ENCODE results near the gene CNPY3.

The CNPY3 gene

DNA sequence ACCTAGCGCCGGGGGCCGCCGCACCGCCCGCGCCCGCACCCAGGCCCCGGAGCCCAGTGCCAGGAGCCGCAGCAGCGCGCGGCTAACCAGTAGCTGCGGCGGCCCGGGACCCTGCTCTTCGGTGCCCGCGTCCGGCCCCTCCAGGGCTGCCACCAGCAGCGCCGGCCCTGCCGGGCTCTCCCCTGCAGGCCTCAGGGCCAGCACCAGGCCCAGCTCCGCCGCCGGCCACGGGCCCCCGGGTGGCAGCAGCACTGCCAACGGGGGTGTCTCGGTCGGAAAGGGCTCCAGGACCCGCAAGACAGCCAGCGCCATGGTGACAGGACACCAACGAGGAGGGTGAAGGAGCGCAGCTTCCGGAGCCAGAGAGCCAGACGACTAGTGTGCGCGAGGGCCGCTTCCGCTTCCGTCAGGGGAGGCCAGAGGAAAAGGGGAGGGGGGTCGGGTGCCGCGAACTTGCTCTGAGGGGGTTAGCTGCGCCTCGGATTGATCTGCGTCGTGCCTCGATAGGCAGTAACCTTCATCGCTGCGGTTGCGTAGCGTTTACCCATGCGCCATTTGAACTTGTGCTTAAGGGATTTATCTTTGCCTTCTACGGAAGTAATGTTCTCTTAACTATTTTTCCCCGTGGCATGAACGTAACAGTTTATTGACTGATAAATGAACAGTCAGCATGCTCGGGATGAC is 49.7 kb downstream of the CNPY3 start, which contains the start of gene PEX6:
PEX6 (minus strand) TSS at position 343 of the 684 bp plus-strand sequence; CDS start at position 312, 31 bp downstream.
- Histone ChIP-seq H3K9ac (ENCODE audit: low read depth, low read length) (peak within 1 kb of the TSS; percentile 93), H3K27ac (ENCODE audit: low read length) (peak within 1 kb of the TSS; percentile 87), H3K79me2 (ENCODE audit: insufficient read depth, low read length) (peaks cover 37% of the 10 kb centered on the region), H3K27me3 (ENCODE audit: insufficient read depth, low read length, poor library complexity) (no peaks in the 10 kb centered on the region), H3K9me3 (ENCODE audit: insufficient read depth, low read length, severe bottlenecking) (no peaks in the 10 kb centered on the region), H3K4me1 (ENCODE audit: insufficient read depth, low read length) (peaks cover 42% of the 10 kb centered on the region), H4K20me1 (ENCODE audit: insufficient read depth, low read length) (peaks cover 6% of the 10 kb centered on the region; the same call in 1 of the 2 replicates), H3K36me3 (ENCODE audit: insufficient read depth, low read length) (peaks cover 2% of the 10 kb centered on the region), H2AFZ (ENCODE audit: low read depth, low read length) (peak within 1 kb of the TSS; percentile 87), H3K4me3 (ENCODE audit: low read depth in 1 of 2, low read length in 2 of 2) (peak within 1 kb of the TSS; percentile 92 to 96), H3K4me2 (ENCODE audit: insufficient read depth, low read length) (peak within 1 kb of the TSS; percentile 79)
- peak; percentile 94 for ATAC-seq (ENCODE audit: insufficient read depth, low read depth)
- DNase-seq: peak; percentile 97
- TF ChIP-seq, protein P1, sequence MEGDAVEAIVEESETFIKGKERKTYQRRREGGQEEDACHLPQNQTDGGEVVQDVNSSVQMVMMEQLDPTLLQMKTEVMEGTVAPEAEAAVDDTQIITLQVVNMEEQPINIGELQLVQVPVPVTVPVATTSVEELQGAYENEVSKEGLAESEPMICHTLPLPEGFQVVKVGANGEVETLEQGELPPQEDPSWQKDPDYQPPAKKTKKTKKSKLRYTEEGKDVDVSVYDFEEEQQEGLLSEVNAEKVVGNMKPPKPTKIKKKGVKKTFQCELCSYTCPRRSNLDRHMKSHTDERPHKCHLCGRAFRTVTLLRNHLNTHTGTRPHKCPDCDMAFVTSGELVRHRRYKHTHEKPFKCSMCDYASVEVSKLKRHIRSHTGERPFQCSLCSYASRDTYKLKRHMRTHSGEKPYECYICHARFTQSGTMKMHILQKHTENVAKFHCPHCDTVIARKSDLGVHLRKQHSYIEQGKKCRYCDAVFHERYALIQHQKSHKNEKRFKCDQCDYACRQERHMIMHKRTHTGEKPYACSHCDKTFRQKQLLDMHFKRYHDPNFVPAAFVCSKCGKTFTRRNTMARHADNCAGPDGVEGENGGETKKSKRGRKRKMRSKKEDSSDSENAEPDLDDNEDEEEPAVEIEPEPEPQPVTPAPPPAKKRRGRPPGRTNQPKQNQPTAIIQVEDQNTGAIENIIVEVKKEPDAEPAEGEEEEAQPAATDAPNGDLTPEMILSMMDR (IDR thresholded peaks at IDR 0.05; ENCODE audit: borderline replicate concordance, extremely low read depth, low read length, poor library complexity, severe bottlenecking): no peak
- TF ChIP-seq EZH2 (IDR thresholded peaks at IDR 0.05; ENCODE audit: borderline replicate concordance, low read depth, low read length, severe bottlenecking): no peak

DNA sequence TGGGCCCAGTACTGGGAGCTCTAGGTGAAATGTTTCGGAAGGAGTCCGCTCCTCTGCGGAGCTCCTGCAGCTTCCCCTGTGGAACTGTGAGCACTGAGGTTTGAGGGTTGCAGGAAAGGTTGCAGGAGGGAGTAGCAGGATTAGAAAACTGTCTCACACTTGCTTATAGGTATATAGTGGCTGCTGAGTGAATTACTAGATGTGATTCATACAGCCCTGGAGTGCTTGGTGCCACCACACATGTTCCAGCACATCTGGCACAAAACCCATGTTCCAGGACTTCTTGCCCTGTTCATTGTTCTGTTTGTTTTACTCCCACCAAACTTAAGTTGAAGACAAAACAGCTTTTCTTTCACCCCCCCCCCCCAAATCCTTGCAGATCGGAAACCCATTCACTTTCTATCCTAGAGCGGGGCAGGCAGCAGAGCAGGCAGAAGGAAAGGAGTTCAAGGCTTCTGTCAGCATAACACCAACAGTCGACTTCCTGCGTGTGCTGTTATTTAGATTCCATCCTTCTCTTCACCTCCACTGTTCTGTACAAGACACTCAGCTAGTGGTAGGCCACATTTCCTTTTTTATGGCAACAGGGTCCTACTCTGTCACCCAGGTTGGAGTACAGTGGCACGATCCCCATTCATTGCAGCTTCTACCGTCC is 50.4 kb downstream of the CNPY3 start:
- peak overlapping the region; percentile 87 for H3K27ac ChIP-seq (ENCODE audit: low read length)
- H3K27me3 ChIP-seq (ENCODE audit: insufficient read depth, low read length, poor library complexity): no peaks in the 10 kb centered on the region
- H3K36me3 ChIP-seq (ENCODE audit: insufficient read depth, low read length): no peaks in the 10 kb centered on the region; the same call in 1 of the 2 replicates
- peaks cover 39% of the 10 kb centered on the region for H3K79me2 ChIP-seq (ENCODE audit: insufficient read depth, low read length)
- TF ChIP-seq, protein P1 (IDR thresholded peaks at IDR 0.05; ENCODE audit: borderline replicate concordance, extremely low read depth, low read length, poor library complexity, severe bottlenecking): no peak
- no peak for TF ChIP-seq EZH2 (IDR thresholded peaks at IDR 0.05; ENCODE audit: borderline replicate concordance, low read depth, low read length, severe bottlenecking)
- peaks cover 42% of the 10 kb centered on the region for H3K4me1 ChIP-seq (ENCODE audit: insufficient read depth, low read length)
- ATAC-seq (ENCODE audit: insufficient read depth, low read depth): peak; percentile 3
- peak overlapping the region; percentile 93 for H3K9ac ChIP-seq (ENCODE audit: low read depth, low read length)
- DNase-seq: no peak
- H4K20me1 ChIP-seq (ENCODE audit: insufficient read depth, low read length): peaks cover 6% of the 10 kb centered on the region; the same call in 1 of the 2 replicates
- H3K9me3 ChIP-seq (ENCODE audit: insufficient read depth, low read length, severe bottlenecking): no peaks in the 10 kb centered on the region
- H3K4me2 ChIP-seq (ENCODE audit: insufficient read depth, low read length): peak overlapping the region; percentile 79
- H2AFZ ChIP-seq (ENCODE audit: low read depth, low read length): peak overlapping the region; percentile 87
- peak overlapping the region; percentile 92 to 96; a peak in 3 of 4 replicates for H3K4me3 ChIP-seq (ENCODE audit: low read depth in 1 of 2, low read length in 2 of 2)

DNA sequence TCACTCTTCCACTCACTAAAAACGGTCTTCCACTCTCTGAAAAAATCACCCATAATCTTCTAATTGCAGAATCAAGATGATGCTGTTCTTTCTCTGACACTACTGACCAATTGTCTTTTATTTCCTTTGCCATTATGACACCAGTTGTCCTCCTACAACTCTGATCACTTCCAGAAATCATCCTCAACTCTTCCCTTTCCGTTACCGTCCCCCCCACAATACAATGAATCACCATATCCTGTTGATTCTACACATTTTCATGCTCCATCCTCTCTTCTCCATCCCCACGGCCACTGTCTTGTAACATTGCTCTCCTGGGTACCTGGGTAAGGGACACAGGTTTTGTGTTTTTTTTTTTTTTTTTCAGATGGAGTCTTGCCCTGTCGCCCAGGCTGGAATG is 52.6 kb downstream of the CNPY3 start:
- no peak overlapping the region for H2AFZ ChIP-seq (ENCODE audit: low read depth, low read length)
- H3K4me3 ChIP-seq (ENCODE audit: low read depth in 1 of 2, low read length in 2 of 2): no peak overlapping the region
- no peaks in the 10 kb centered on the region for H3K9me3 ChIP-seq (ENCODE audit: insufficient read depth, low read length, severe bottlenecking)
- peaks cover 59% of the 10 kb centered on the region for H3K79me2 ChIP-seq (ENCODE audit: insufficient read depth, low read length)
- DNase-seq (no peak), ATAC-seq (ENCODE audit: insufficient read depth, low read depth) (no peak)
- no peaks in the 10 kb centered on the region; the same call in 1 of the 2 replicates for H3K36me3 ChIP-seq (ENCODE audit: insufficient read depth, low read length)
- H3K27me3 ChIP-seq (ENCODE audit: insufficient read depth, low read length, poor library complexity): no peaks in the 10 kb centered on the region
- no peak overlapping the region for H3K27ac ChIP-seq (ENCODE audit: low read length)
- H3K9ac ChIP-seq (ENCODE audit: low read depth, low read length): no peak overlapping the region
- H3K4me2 ChIP-seq (ENCODE audit: insufficient read depth, low read length): no peak overlapping the region
- TF ChIP-seq, protein P1 (IDR thresholded peaks at IDR 0.05; ENCODE audit: borderline replicate concordance, extremely low read depth, low read length, poor library complexity, severe bottlenecking): no peak
- TF ChIP-seq EZH2 (IDR thresholded peaks at IDR 0.05; ENCODE audit: borderline replicate concordance, low read depth, low read length, severe bottlenecking): no peak
- H4K20me1 ChIP-seq (ENCODE audit: insufficient read depth, low read length): peaks cover 16% of the 10 kb centered on the region; the same call in 1 of the 2 replicates
- peaks cover 57% of the 10 kb centered on the region for H3K4me1 ChIP-seq (ENCODE audit: insufficient read depth, low read length)
